AG04449 (cell line): ENCODE data around the gene TMEM52.

Source experiments
- CTCF ChIA-PET: fragments of 350-600 bp; formaldehyde crosslinking; extraction: SDS; loops from one replicate; lab custom pipeline; 2021; ENCODE audit warnings: antibody characterized with exemption; lab: Yijun Ruan, JAX
- POLR2A ChIA-PET: fragments of 400-600, 350-600 bp; formaldehyde crosslinking; extraction: SDS; loops from one replicate; lab custom pipeline; 2020; ENCODE audit warnings: antibody characterized with exemption, inconsistent platforms; lab: Yijun Ruan, JAX
- DNase-seq: peaks from one replicate; pipeline ENCODE4 v3.0.0-alpha.2; 2010; ENCODE audit warnings: low read depth, low spot score
- H3K4me3 ChIP-seq: 2 replicates; pipeline ENCODE4 v1.5.1; 2011; ENCODE audit warnings: low read depth, mild to moderate bottlenecking, control low read depth, low read length
- TF ChIP-seq, protein P1 (sequence below): IDR thresholded peaks from one replicate; pipeline ENCODE4 v1.5.1; 2011; ENCODE audit warnings: mild to moderate bottlenecking, moderate library complexity, low read length, control low read depth, inconsistent platforms; ENCODE audit not compliant: insufficient read depth; ENCODE audit errors: missing control alignments

The TMEM52 gene

DNA sequence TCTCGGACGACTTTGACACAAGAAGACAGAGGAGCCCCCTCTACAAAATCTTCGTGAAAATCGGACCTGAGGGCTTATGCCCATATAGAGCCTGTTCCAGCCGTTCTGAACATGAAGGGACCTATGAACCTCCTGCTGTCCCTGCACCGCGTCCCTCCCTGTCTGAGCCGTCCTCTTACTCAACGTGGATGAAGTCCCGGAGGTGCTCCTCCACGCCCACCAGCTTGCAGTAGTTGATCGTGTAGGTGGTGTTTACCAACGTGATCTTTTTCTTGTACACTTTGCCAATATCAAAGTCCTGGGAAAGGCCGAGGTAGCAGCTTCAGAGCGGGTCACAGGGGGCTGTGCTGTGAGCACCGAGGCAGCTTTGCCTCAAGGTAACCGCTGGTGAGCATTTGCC lies 44.5 kb upstream of the TMEM52 start:
- POLR2A ChIA-PET, result no interaction called here
- CTCF ChIA-PET, result interaction anchor here (1.1 to 1.4 kb wide), 2 partner anchors 16 to 211 kb away, joined by 3 to 4 read pairs; no protein-coding TSS in a partner anchor
- TF ChIP-seq, protein P1, sequence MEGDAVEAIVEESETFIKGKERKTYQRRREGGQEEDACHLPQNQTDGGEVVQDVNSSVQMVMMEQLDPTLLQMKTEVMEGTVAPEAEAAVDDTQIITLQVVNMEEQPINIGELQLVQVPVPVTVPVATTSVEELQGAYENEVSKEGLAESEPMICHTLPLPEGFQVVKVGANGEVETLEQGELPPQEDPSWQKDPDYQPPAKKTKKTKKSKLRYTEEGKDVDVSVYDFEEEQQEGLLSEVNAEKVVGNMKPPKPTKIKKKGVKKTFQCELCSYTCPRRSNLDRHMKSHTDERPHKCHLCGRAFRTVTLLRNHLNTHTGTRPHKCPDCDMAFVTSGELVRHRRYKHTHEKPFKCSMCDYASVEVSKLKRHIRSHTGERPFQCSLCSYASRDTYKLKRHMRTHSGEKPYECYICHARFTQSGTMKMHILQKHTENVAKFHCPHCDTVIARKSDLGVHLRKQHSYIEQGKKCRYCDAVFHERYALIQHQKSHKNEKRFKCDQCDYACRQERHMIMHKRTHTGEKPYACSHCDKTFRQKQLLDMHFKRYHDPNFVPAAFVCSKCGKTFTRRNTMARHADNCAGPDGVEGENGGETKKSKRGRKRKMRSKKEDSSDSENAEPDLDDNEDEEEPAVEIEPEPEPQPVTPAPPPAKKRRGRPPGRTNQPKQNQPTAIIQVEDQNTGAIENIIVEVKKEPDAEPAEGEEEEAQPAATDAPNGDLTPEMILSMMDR, result no peak
- DNase-seq, result no peak
- H3K4me3 ChIP-seq, result no peak overlapping the region

DNA sequence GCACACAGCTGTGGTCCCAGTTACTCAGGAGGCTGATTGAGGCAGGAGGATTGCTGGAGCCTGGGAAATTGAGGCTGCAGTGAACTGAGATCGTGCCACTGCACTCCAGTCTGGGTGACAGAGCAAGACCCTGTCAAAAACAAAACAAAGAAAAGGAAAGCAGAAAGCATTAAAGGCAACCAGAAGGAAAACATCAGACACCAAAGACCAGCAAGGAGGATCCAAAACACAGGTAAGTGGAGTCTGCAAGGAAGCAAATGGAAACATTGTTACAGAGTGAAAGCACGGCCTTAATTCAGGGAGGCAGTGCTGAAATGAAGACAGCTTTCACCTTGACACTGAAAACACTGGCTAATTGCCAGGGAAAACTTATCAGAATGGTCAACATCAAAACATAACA lies 43.7 kb upstream of the TMEM52 start:
- no peak for DNase-seq
- no peak overlapping the region for H3K4me3 ChIP-seq
- CTCF ChIA-PET, result interaction anchor here (1.4 to 1.5 kb wide), 2 partner anchors 82 to 212 kb away, joined by 4 read pairs; no protein-coding TSS in a partner anchor
- TF ChIP-seq, protein P1, result no peak
- POLR2A ChIA-PET, result no interaction called here

DNA sequence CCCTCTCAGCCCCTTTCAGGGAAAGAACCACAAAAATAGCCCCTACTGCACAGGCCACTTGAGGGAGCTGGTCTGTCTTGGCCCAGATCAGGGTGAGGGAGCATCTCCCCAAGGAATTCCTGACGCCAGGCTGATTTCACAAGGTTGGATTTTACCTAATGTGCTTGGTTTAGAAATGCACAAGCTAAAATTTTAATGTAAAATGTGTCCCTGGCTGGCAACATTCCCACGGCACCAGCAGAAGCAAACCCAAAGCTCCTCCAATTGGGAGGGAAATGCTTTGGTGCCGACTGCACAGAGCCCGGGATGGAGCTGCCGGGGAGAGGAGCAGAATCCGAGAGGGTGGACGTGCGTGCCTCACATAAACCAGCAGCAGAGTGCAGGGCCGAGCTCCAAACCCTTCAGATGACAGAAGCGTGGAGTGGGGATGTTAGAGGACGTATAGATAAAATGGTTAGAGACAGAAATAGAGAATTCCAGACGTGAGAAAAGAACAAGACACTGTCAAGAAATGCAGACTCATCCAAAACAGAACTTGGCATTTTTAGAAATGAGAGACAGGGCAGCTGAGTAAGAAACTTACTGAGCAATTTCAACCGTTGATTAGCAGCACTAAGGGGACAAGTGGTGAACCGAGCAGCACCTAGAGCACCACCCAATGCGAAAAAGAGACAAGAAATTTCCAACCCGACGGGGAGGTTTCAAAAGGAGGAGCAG lies 41.6 kb upstream of the TMEM52 start:
- H3K4me3 ChIP-seq, result no peak overlapping the region
- TF ChIP-seq, protein P1, result no peak
- POLR2A ChIA-PET, result no interaction called here
- CTCF ChIA-PET, result interaction anchor here (0.9 to 3.6 kb wide), 17 partner anchors 11 to 213 kb away, joined by 3 to 32 read pairs (median 5); partner anchors contain the start of gene GABRD
- no peak for DNase-seq

DNA sequence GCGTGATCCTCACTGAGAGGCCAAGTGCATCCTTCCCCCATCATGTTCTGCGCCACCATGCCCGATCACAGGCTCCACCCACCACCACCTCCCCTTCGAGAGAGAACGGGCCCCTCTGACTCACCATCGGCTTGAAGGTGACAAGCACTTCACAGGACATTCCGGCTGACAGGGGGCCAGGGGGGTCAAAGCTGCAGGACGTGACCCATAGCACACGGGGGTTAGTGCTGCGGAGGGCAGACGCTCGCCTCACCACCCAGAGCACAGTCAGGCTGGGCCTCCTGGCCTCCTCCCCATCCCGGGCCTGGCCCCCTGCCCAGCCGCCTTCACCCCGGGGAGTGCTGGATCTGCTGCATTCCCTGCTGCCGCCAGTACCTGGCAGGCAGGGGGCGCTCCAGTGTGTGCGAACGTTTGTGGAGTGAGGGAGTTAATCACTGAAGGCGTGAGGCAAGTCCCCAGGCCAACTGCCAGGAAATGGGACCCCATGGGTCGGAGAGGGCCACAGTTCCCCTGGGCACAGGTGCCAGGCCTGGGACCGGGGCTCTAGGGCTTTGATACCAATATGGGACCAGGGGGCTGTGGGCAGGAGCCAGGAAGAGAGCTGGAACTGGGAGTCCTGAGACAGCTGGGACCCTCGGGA lies 40.9 kb upstream of the TMEM52 start:
- H3K4me3 ChIP-seq, result no peak overlapping the region
- ChIA-PET CTCF (interaction anchor here (0.6 to 3.6 kb wide), 18 partner anchors 10 to 223 kb away, joined by 3 to 32 read pairs (median 5); partner anchors contain the start of gene GABRD), POLR2A (no interaction called here)
- TF ChIP-seq, protein P1, result peak; percentile 84
- DNase-seq, result no peak

DNA sequence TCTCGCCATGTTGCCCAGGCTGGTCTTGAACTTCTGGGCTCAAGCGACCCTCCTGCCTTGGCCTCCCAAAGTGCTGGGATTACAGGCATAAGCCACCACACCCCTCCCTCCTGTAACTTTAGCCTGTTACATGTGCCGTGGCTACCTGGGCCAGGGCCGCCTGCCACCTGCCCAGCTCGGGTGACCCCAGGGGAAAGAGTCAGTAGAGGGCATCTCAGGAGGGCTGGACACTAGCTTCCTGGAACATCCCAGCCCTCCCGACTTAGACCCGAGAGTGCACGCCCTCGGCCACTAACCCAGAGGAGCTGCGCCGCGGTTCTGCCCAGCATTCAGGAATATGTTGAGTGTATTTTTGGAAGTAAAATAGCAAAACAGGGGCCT lies 40.4 kb upstream of the TMEM52 start:
- no peak overlapping the region for H3K4me3 ChIP-seq
- DNase-seq, result no peak
- ChIA-PET POLR2A (no interaction called here), CTCF (interaction anchor here (0.6 to 3.6 kb wide), 6 partner anchors 10 to 223 kb away, joined by 3 to 32 read pairs (median 4); no protein-coding TSS in a partner anchor)
- TF ChIP-seq, protein P1, result no peak

DNA sequence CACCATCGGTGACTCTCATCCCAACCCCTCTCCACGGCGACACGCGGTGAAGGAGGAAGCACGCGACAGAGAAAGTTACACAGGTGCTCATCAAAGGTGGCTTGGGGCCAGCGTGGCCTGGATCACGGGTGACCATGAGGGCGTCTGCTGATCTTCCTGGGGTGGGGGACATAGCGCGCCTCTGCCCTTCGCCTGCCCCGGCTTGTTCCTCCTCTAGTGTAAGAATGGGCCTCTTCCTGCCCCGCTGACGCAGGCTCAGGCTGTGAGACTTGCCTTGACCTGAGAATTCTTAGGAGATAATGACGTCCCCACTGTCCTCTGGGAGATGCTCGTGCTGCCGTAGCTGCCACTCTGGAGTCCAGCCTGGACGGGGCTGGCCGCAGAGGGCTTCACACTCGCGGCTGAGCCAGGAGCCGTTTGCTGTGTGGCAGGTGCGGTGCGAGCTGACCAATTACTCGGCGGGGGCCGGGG lies 39.0 kb upstream of the TMEM52 start:
- ChIA-PET POLR2A (no interaction called here), CTCF (interaction anchor here (1.1 to 3.3 kb wide), 3 partner anchors 9 to 86 kb away, joined by 3 to 32 read pairs (median 5); no protein-coding TSS in a partner anchor)
- DNase-seq, result no peak
- no peak overlapping the region for H3K4me3 ChIP-seq
- TF ChIP-seq, protein P1, result no peak
